Right lobe of liver (tissue), 4 donors: ENCODE measurements around the gene RANBP17.

Experiments used
- CTCF ChIP-seq, 4 donors: fragments of 200-600 bp in 3 of 4; fragments of 450-650 bp in 1 of 4; IDR thresholded peaks; one replicate each; pipeline versions ENCODE4 v1.5.1 to v1.8.0; 2016 to 2022; ENCODE audit warnings: antibody characterized with exemption in 4 of 4, mild to moderate bottlenecking in 2 of 4
- POLR2A ChIP-seq: fragments of 450-650 bp; IDR thresholded peaks from one replicate; pipeline ENCODE4 v1.6.1; 2017; ENCODE audit warnings: antibody characterized with exemption, mild to moderate bottlenecking
- donor health status: DM: no; HTN: no; CAD: no.
- donor health status: DM: no; HTN: no; CAD: no.
- donor health status: DM: no; HTN: yes; CAD: no.

GRCh38 chr5:170849374-170849773 is 12.4 kb upstream of the RANBP17 start:
- TF ChIP-seq CTCF (IDR thresholded peaks at IDR 0.05) (no peak), POLR2A (no peak)
